Measurements from ENCODE around the gene TBC1D21. TPM values are rescaled to one million over a fixed set of nuclear protein-coding genes. Genes with fewer than 3 reads are reported as not detected.

TBC1D21 gene
- total RNA-seq, 1 donor from 2014 or later = not detected

- H3K36me3 ChIP-seq = no peaks in the 10 kb centered on the region
- TF ChIP-seq, protein P1, sequence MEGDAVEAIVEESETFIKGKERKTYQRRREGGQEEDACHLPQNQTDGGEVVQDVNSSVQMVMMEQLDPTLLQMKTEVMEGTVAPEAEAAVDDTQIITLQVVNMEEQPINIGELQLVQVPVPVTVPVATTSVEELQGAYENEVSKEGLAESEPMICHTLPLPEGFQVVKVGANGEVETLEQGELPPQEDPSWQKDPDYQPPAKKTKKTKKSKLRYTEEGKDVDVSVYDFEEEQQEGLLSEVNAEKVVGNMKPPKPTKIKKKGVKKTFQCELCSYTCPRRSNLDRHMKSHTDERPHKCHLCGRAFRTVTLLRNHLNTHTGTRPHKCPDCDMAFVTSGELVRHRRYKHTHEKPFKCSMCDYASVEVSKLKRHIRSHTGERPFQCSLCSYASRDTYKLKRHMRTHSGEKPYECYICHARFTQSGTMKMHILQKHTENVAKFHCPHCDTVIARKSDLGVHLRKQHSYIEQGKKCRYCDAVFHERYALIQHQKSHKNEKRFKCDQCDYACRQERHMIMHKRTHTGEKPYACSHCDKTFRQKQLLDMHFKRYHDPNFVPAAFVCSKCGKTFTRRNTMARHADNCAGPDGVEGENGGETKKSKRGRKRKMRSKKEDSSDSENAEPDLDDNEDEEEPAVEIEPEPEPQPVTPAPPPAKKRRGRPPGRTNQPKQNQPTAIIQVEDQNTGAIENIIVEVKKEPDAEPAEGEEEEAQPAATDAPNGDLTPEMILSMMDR (IDR thresholded peaks at IDR 0.05) = no peak
- H3K27ac ChIP-seq = peak overlapping the region; percentile 83
- peaks cover 68% of the 10 kb centered on the region for H3K4me1 ChIP-seq
- DNase-seq = peak; percentile 14
- no peak for ATAC-seq
- no peaks in the 10 kb centered on the region for H3K9me3 ChIP-seq
- peak overlapping the region; percentile 64 for H3K4me3 ChIP-seq
- intact Hi-C loops (cut with DNase I) = no loop called here
- H3K27me3 ChIP-seq (ENCODE audit: low read depth) = peaks cover 27% of the 10 kb centered on the region
These were observed 52.5 kb downstream of the TBC1D21 start for GRCh38 chr15:73925848-73926218.

DNA sequence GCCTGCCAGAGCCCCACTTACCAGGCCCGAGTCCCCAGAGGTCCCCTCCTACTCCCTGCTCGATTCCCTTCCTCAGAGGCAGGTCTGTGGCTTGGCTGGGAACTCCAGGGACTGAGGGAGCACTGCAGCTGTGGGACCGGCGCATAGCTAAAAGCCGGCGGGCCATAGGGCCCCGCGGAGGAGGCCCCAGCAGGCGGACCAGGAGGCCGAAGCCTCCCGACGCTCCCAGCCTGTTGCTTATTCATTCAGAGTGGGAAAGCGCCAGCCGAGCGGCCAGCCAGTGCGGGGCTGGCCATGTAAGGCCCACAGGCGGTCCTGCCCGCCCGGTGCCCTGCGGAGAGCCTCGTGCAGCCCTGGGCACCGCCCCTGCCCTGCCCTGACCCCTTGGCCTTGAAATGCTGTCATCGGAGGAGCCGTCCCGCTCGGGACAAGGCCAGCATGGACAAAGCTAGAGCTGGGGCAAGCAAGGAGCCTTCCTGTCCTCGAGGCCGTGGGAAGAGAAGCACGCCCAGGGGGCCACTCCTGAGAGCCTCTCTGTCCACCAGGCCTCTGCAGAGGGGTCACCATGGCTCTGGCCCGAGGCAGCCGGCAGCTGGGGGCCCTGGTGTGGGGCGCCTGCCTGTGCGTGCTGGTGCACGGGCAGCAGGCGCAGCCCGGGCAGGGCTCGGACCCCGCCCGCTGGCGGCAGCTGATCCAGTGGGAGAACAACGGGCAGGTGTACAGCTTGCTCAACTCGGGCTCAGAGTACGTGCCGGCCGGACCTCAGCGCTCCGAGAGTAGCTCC, 53.0 kb downstream of the TBC1D21 start, which contains the start of gene LOXL1:
TSS of gene LOXL1 (plus strand) at position 244 of the 784 bp plus-strand sequence. CDS start at position 566, 322 bp downstream.
- TF ChIP-seq, protein P1 (IDR thresholded peaks at IDR 0.05) = no peak
- peak; percentile 68 to 75 for ATAC-seq
- Histone ChIP-seq H3K4me1 (peaks cover 68% of the 10 kb centered on the region), H3K27ac (peak within 1 kb of the TSS; percentile 83), H3K4me3 (peak within 1 kb of the TSS; percentile 64), H3K27me3 (ENCODE audit: low read depth) (peaks cover 27% of the 10 kb centered on the region), H3K36me3 (no peaks in the 10 kb centered on the region), H3K9me3 (no peaks in the 10 kb centered on the region)
- intact Hi-C loops (cut with DNase I) = no loop called here
- DNase-seq = peak; percentile 66

GRCh38 chr15:73927003-73927475, 53.7 kb downstream of the TBC1D21 start:
- ATAC-seq (peak; percentile 56 to 63), DNase-seq (peak; percentile 75)
- H3K4me3 ChIP-seq = peak overlapping the region; percentile 64
- TF ChIP-seq, protein P1 (IDR thresholded peaks at IDR 0.05) = no peak
- H3K9me3 ChIP-seq = no peaks in the 10 kb centered on the region
- intact Hi-C loops (cut with DNase I) = no loop called here
- no peaks in the 10 kb centered on the region for H3K36me3 ChIP-seq
- H3K4me1 ChIP-seq = peaks cover 64% of the 10 kb centered on the region
- peak overlapping the region; percentile 83 for H3K27ac ChIP-seq
- peaks cover 27% of the 10 kb centered on the region for H3K27me3 ChIP-seq (ENCODE audit: low read depth)

DNA sequence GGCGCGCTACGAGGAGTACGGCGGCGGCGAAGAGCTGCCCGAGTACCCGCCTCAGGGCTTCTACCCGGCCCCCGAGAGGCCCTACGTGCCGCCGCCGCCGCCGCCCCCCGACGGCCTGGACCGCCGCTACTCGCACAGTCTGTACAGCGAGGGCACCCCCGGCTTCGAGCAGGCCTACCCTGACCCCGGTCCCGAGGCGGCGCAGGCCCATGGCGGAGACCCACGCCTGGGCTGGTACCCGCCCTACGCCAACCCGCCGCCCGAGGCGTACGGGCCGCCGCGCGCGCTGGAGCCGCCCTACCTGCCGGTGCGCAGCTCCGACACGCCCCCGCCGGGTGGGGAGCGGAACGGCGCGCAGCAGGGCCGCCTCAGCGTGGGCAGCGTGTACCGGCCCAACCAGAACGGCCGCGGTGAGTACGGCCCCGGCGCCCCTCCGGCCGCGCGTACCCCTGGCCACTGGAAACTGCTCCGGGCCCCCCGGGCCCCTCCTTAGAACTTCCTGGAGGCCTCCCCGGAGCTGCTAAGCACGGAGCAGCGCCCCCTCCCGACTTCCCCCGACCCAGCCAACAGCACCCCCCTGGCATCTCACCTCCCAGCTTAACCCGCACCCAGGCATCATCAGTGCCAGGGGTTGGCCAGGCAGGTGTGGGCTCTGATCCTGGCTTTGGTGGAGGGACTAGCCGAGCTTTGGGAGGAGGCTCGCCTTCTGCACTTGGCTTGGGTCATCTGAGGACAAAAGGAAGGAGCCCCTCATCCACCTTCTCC, 54.3 kb downstream of the TBC1D21 start:
- TF ChIP-seq, protein P1 (IDR thresholded peaks at IDR 0.05) = peak; percentile 49
- Histone ChIP-seq H3K4me1 (peaks cover 57% of the 10 kb centered on the region), H3K36me3 (no peaks in the 10 kb centered on the region), H3K27ac (peak overlapping the region; percentile 83), H3K27me3 (ENCODE audit: low read depth) (peaks cover 27% of the 10 kb centered on the region), H3K9me3 (no peaks in the 10 kb centered on the region), H3K4me3 (peak overlapping the region; percentile 64)
- peak; percentile 85 to 90 for ATAC-seq
- peak; percentile 84 for DNase-seq
- intact Hi-C loops (cut with DNase I) = no loop called here

DNA sequence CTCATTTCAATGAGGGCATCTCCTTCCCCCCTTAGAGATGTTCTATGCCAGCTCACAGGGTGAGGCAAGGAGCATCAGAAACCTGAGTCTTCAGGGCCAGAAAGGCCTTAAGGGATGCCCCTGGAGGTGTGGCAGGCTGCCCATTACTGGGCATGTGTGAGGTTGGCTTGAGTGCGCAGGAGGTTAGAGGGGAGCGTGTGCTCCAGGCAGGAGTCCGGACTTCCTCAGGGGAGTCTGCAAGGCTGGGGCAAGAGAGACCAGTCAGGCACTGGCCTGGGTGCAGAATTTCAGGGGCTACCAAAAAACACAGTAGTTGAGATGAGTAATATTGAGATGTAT, 54.8 kb downstream of the TBC1D21 start:
- TF ChIP-seq, protein P1 (IDR thresholded peaks at IDR 0.05) = no peak
- peak overlapping the region; percentile 64 for H3K4me3 ChIP-seq
- H3K4me1 ChIP-seq = peaks cover 52% of the 10 kb centered on the region
- peaks cover 27% of the 10 kb centered on the region for H3K27me3 ChIP-seq (ENCODE audit: low read depth)
- intact Hi-C loops (cut with DNase I) = no loop called here
- H3K27ac ChIP-seq = peak overlapping the region; percentile 83
- H3K36me3 ChIP-seq = no peaks in the 10 kb centered on the region
- ATAC-seq = no peak
- peak; percentile 35 for DNase-seq
- H3K9me3 ChIP-seq = no peaks in the 10 kb centered on the region
